C4-2B (cell line): ENCODE measurements around the gene KIAA0753.

ENCODE experiments used
- H3K27ac ChIP-seq: fragments of 450-650 bp; 2 replicates; pipeline ENCODE4 v1.5.1; 2017
- CTCF ChIP-seq: fragments of 450-650 bp; conservative IDR thresholded peaks from 2 replicates; pipeline ENCODE4 v1.5.1; 2017; ENCODE audit warnings: mild to moderate bottlenecking
- ZFX ChIP-seq: fragments of 450-650 bp; IDR thresholded peaks from 2 replicates; pipeline ENCODE4 v1.6.1; 2017

Gene KIAA0753

DNA sequence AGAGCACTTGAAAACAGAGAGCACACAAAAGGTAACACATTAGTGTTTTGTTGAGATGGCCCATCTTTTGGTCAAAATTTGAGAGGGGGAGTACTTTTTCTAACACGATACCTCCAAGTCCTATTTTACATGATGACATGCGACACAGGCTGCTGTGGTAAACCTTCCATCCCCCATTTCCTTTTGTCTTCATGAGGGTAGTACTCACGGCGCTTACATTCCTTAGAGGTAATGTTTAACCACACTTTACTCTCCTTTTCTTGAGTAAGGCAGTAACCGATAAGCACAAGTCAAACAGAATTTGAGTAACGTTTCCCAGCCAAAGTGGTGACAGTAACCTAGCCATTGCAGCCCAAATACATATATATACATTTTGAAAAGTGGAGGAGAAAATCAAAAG is 48.3 kb downstream of the KIAA0753 start:
- TF ChIP-seq ZFX (no peak), CTCF (no peak)
- H3K27ac ChIP-seq, result no peak overlapping the region

- TF ChIP-seq ZFX (no peak), CTCF (no peak)
- no peak overlapping the region for H3K27ac ChIP-seq
Observed at GRCh38 chr17:6591599-6592158, 48.8 kb downstream of the KIAA0753 start.

DNA sequence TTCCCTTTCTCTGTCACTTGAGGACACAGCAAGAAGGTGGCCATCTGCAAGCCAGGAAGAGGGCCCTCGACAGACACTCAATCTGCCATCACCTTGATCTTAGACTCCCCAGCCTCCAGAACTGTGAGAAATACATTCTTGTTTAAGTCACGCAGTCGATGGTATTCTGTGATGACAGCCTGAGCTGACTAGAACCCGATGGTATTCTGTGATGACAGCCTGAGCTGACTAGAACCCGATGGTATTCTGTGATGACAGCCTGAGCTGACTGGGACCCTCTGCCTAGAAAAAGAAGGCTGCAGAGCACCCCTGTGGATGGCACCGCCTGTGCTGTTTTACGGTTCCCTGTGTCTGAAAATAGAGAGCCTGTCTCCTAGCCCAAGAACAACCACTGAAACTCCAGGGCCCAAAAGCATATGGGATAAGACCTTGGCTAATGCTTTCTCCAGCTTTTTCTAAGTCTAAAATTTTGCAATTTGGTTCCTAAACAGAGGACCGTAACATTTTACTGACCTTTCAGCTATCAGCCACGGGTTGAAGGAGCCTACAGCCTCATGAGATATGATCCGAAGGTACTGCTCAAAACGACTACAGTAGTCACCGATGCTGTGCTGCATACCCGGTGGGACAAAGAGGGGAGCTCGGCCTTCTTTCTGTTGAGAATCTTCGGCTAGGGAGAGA is 51.1 kb downstream of the KIAA0753 start:
- TF ChIP-seq CTCF (no peak), ZFX (no peak)
- no peak overlapping the region for H3K27ac ChIP-seq

GRCh38 chr17:6588165-6588564 is 52.3 kb downstream of the KIAA0753 start:
- no peak for TF ChIP-seq CTCF
- no peak for TF ChIP-seq ZFX
- no peak overlapping the region for H3K27ac ChIP-seq

DNA sequence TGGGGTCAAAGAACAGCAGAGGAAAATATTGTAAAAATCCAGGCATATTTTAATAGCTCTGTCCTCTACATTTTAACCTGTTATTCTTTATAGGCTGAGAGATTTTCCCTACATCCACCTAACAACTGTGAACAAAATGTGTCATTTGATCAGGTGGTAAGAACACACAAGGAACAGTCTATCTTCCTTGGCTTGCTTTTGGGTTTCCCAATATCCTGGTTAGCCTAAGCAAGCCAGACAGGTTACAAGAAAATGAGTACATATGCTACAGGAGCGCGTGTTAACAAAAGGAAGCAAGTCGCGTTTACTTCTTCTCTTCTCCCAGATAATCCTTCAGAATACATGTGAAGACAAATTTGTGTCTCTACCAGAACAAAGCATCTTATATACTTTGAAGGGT is 53.2 kb downstream of the KIAA0753 start:
- TF ChIP-seq CTCF (no peak), ZFX (no peak)
- no peak overlapping the region for H3K27ac ChIP-seq

DNA sequence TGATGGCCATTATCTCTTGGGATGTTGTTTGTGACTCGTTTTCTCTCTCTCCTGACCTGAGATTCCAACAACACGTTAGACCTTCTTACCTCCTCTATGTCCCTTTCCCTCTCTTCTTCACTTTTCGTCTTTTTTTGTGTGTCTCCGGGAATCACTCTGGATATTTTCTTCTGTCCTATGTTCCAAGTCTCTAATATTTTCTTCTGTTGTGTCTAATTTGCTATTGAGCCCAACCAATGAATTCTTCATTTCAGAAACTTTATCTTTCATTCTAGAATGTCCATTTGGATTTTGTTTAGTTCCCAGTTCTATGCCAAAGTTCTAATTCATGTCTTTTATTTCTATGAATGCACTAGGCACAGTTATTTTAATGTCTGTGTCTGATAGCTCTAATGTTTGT is 57.1 kb downstream of the KIAA0753 start:
- TF ChIP-seq CTCF (no peak), ZFX (no peak)
- H3K27ac ChIP-seq, result no peak overlapping the region

DNA sequence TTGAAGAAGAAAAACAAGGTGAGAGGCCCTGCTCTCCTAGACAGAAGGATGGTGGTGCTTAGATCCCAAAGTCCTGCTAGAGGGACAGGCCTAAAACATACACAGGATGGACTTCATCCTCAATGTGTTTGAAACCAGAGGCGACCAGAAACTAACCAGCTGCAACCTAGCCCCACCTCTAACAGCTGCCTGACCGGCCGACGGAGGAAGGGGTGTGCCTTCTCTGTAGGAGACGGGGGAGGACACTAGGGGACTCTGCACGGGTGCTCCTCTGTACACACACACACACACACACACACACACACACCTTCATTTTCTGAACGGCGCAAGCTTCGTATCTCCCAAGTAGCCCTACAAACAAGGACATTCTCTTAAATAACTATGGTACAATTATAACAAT is 59.9 kb downstream of the KIAA0753 start:
- TF ChIP-seq CTCF, result no peak
- no peak overlapping the region for H3K27ac ChIP-seq
